Gastroesophageal sphincter (tissue), 3 donors: ENCODE data around the gene SYNGR2.

Experiments
- CTCF ChIP-seq, 4 experiments: fragments of 200-600 bp in 2 of 4; fragments of 450-650 bp in 2 of 4; sonication (generic) in 1 of 4; IDR thresholded peaks; one replicate each; pipeline ENCODE4 v1.5.1; 2017 to 2019; ENCODE audit warnings: antibody characterized with exemption in 4 of 4, mild to moderate bottlenecking in 2 of 4, moderate library complexity in 2 of 4
- EP300 ChIP-seq: sonication (generic); formaldehyde crosslinking; IDR thresholded peaks from one replicate; pipeline ENCODE4 v1.6.1; 2017; ENCODE audit warnings: antibody characterized with exemption, mild to moderate bottlenecking
- POLR2A ChIP-seq, 2 donors: fragments of 450-650 bp; IDR thresholded peaks; one replicate each; pipeline ENCODE4 v1.6.1; 2017; ENCODE audit warnings: antibody characterized with exemption in 2 of 2, mild to moderate bottlenecking in 2 of 2, moderate library complexity in 1 of 2
- POLR2AphosphoS5 ChIP-seq: sonication (generic); formaldehyde crosslinking; IDR thresholded peaks from one replicate; pipeline ENCODE4 v1.6.1; 2017; ENCODE audit warnings: antibody characterized with exemption

GRCh38 chr17:78208486-78208885 is 40.1 kb downstream of the SYNGR2 start:
- TF ChIP-seq CTCF (IDR thresholded peaks at IDR 0.05) (no peak), EP300 (no peak), POLR2AphosphoS5 (no peak), POLR2A (IDR thresholded peaks at IDR 0.05) (no peak)
